Measurements from ENCODE around the gene NOL4L. TPM values are rescaled to one million over a fixed set of nuclear protein-coding genes. Genes with fewer than 3 reads are reported as not detected.
A peak's percentile ranks its signal among the peaks of the same experiment; 100 is the strongest.
"Not testable (repeated sequence)": the region's sequence is repeated elsewhere in the genome, so short reads cannot be mapped to it uniquely, and the experiment has no call there.

The NOL4L gene
- total and polyA plus RNA-seq, 5 experiments from 2014 or later = 10.0 to 66.1 (median 21.5) TPM

GRCh38 chr20:32431457-32431856 lies 153.7 kb downstream of the NOL4L start:
- no peak overlapping the region for H3K4me3 Mint-ChIP-seq
- DNase-seq (no peak), ATAC-seq (no peak)
- no peaks in the 10 kb centered on the region for H3K9me3 Mint-ChIP-seq
- POLR2A ChIA-PET = no interaction called here
- no peaks in the 10 kb centered on the region for H3K27me3 Mint-ChIP-seq
- H3K27ac Mint-ChIP-seq = peak overlapping the region in 3 of 10 donors; percentile 5 to 66 (median 9)
- H3K36me3 Mint-ChIP-seq = peaks cover 4 to 95% (median 27%) of the 10 kb centered on the region in 3 donors
- H3K4me1 Mint-ChIP-seq = peaks cover 0 to 12% (median 8%) of the 10 kb centered on the region in 4 donors

- Mint-ChIP-seq H3K4me1 (peaks cover 4 to 22% (median 14%) of the 10 kb centered on the region in 4 donors), H3K27me3 (no peaks in the 10 kb centered on the region), H3K4me3 (no peak overlapping the region), H3K9me3 (no peaks in the 10 kb centered on the region), H3K27ac (no peak overlapping the region), H3K36me3 (peaks cover 4 to 80% (median 26%) of the 10 kb centered on the region in 3 donors)
- POLR2A ChIA-PET = no interaction called here
- ATAC-seq (no peak), DNase-seq (no peak)
Observed at GRCh38 chr20:32429745-32430360, 155.3 kb downstream of the NOL4L start.

GRCh38 chr20:32429343-32429742 lies 155.8 kb downstream of the NOL4L start:
- Mint-ChIP-seq H3K27ac (peak overlapping the region in 2 of 10 donors; percentile 32 to 89), H3K9me3 (no peaks in the 10 kb centered on the region), H3K27me3 (no peaks in the 10 kb centered on the region), H3K4me3 (no peak overlapping the region), H3K4me1 (peaks cover 6 to 23% (median 14%) of the 10 kb centered on the region in 4 donors), H3K36me3 (peaks cover 4 to 75% (median 26%) of the 10 kb centered on the region in 3 donors)
- DNase-seq (no peak), ATAC-seq (no peak)
- POLR2A ChIA-PET = no interaction called here

GRCh38 chr20:32427996-32428395 lies 157.1 kb downstream of the NOL4L start:
- Mint-ChIP-seq H3K9me3 (no peaks in the 10 kb centered on the region), H3K4me1 (peaks cover 6 to 24% (median 16%) of the 10 kb centered on the region in 4 donors), H3K4me3 (no peak overlapping the region), H3K27ac (peak overlapping the region in 6 of 10 donors; percentile 22 to 75 (median 36)), H3K27me3 (no peaks in the 10 kb centered on the region), H3K36me3 (peaks cover 4 to 64% (median 18%) of the 10 kb centered on the region in 3 donors)
- no peak for DNase-seq
- no peak for ATAC-seq
- POLR2A ChIA-PET = interaction anchor here (1.0 kb wide), 1 partner anchor 61 kb away, joined by 6 read pairs; no protein-coding TSS in a partner anchor

- peaks cover 15 to 34% (median 29%) of the 10 kb centered on the region in 4 donors for H3K4me1 Mint-ChIP-seq
- ATAC-seq (no peak), DNase-seq (no peak)
- H3K36me3 Mint-ChIP-seq = peaks cover 0 to 8% (median 5%) of the 10 kb centered on the region in 3 donors
- H3K27me3 Mint-ChIP-seq = no peaks in the 10 kb centered on the region
- H3K27ac Mint-ChIP-seq = peak overlapping the region in 1 of 10 donors; percentile 13
- peak overlapping the region in 1 of 10 donors; percentile 24 for H3K4me3 Mint-ChIP-seq
- no peaks in the 10 kb centered on the region for H3K9me3 Mint-ChIP-seq
- POLR2A ChIA-PET = no interaction called here
Observed at GRCh38 chr20:32421290-32421689, 163.8 kb downstream of the NOL4L start.

GRCh38 chr20:32418376-32418775 lies 166.8 kb downstream of the NOL4L start:
- peak overlapping the region in 1 of 10 donors; percentile 13 for H3K4me3 Mint-ChIP-seq
- peaks cover 33 to 53% (median 42%) of the 10 kb centered on the region in 4 donors for H3K4me1 Mint-ChIP-seq
- no peaks in the 10 kb centered on the region for H3K9me3 Mint-ChIP-seq
- peak overlapping the region in 4 of 10 donors; percentile 8 to 26 (median 20) for H3K27ac Mint-ChIP-seq
- H3K36me3 Mint-ChIP-seq = peaks cover 0 to 18% (median 7%) of the 10 kb centered on the region in 3 donors
- POLR2A ChIA-PET = interaction anchor here (0.6 to 0.7 kb wide), 2 partner anchors 15 to 92 kb away, joined by 3 to 8 read pairs; no protein-coding TSS in a partner anchor
- DNase-seq = no peak
- no peaks in the 10 kb centered on the region for H3K27me3 Mint-ChIP-seq
- no peak for ATAC-seq

GRCh38 chr20:32416206-32416605 lies 168.9 kb downstream of the NOL4L start:
- no peak for DNase-seq

DNA sequence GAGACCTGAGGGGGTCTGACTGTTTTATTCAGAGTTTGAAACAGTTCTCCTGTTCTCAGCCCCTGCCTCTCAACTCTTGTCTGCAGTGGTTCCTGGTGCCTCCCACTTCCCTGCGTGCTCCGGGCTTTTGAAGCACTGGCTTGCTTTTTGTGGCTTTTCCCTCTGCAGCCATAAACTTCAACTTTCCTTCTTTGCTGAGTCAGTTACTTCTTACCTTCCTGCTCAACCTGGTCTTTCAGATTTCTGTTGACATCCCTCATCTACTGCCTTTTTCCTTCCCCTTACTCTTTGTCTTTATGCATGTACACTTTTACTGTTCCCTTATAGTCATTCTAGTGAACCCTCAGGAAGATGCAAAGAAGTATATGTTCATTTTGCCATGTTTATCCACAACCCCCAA lies 169.6 kb downstream of the NOL4L start:
- Mint-ChIP-seq H3K9me3 (no peaks in the 10 kb centered on the region), H3K27ac (peak overlapping the region; percentile 1 to 58 (median 24)), H3K36me3 (peaks cover 0 to 20% (median 9%) of the 10 kb centered on the region in 3 donors), H3K27me3 (no peaks in the 10 kb centered on the region), H3K4me3 (peak overlapping the region in 7 of 10 donors; percentile 4 to 51 (median 22)), H3K4me1 (peaks cover 38 to 68% (median 56%) of the 10 kb centered on the region in 4 donors)
- POLR2A ChIA-PET = interaction anchor here (1.8 kb wide), 1 partner anchor 57 kb away, joined by 5 read pairs; the partner anchor contains the start of gene ASXL1
- DNase-seq (no peak), ATAC-seq (no peak)

More at GRCh38 chr20:32416206-32416605, 168.9 kb downstream of the NOL4L start:
- peak overlapping the region in 2 of 10 donors; percentile 27 to 54 for H3K4me3 Mint-ChIP-seq
- no peak for ATAC-seq
- peak overlapping the region in 2 of 10 donors; percentile 61 for H3K27ac Mint-ChIP-seq
- POLR2A ChIA-PET = no interaction called here
- H3K36me3 Mint-ChIP-seq = peaks cover 0 to 20% (median 9%) of the 10 kb centered on the region in 3 donors
- H3K9me3 Mint-ChIP-seq = no peaks in the 10 kb centered on the region
- peaks cover 40 to 69% (median 54%) of the 10 kb centered on the region in 4 donors for H3K4me1 Mint-ChIP-seq
- H3K27me3 Mint-ChIP-seq = no peaks in the 10 kb centered on the region

DNA sequence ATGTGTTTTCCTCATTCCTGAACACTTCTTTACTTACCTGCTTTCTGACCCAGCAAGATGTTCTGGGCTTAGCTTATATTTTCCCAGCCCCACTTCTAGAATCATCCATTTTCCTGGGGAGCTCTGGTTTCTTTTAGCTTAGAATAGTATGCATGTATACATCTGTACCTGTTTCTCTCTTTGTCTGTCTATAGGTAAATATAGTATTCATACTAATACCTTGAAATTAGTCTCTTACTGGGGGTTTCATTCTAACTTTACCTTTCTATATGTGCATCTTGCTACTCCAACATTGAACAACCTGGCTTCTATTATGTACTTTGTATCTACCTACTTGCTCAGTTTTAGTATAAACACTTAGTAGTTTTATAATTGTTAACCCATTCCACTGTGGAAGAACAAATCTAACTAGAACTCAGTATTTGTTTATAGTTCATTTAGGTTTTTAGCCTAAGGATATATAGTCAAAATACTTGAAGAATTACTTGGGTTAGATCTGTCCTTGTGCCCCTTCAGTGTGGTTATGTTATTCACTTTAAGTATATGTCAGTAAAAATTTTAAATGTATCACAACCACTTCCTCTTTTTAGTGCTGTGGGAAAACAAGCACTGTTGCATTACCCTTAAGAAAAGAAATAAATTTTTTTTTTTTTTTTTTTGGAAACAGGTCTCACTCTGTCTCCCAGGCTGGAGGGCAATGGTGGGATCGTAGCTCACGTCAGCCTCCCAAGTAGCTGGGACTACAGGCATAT lies 173.0 kb downstream of the NOL4L start:
- Mint-ChIP-seq H3K4me3 (peak overlapping the region in 9 of 10 donors; percentile 12 to 70 (median 54)), H3K4me1 (peaks cover 35 to 78% (median 75%) of the 10 kb centered on the region in 4 donors), H3K36me3 (peaks cover 0 to 17% (median 4%) of the 10 kb centered on the region in 3 donors), H3K27me3 (no peaks in the 10 kb centered on the region), H3K27ac (peak overlapping the region; percentile 6 to 86 (median 52)), H3K9me3 (no peaks in the 10 kb centered on the region)
- ATAC-seq (peak in 1 of 2 donors; percentile 12), DNase-seq (peak in 3 of 10 donors; percentile 16 to 31 (median 27))
- POLR2A ChIA-PET = interaction anchor here (0.6 to 0.8 kb wide), 4 partner anchors 8 to 161 kb away, joined by 3 to 7 read pairs (median 4); no protein-coding TSS in a partner anchor

DNA sequence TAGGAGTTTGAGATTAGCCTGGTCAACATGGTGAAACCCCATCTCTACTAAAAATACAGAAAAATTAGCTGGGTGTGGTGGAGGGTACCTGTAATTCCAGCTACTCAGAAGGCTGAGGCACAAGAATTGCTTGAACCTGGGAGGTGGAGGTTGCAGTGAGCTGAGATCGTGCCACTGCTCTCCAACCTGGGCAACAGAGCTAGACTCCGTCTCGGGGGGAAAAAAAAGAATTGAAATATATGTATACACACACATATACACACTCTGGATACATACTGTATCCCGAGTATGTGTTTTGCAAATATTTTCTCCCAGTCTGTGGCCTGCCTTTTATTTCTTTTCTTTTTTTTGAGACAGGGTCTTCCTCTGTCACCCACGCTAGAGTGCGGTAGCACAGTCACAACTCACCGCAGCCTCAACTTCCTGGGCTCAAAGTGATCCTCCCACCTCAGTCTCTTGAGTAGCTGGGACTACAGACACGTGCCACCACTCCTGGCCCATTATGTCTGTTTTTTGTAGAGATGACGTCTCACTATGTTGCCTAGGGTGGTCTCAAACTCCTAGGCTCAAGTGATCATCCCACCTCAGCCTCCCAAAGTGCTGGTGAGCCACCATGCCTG lies 177.9 kb downstream of the NOL4L start:
- peak overlapping the region; percentile 80 to 98 (median 95) for H3K27ac Mint-ChIP-seq
- H3K4me1 Mint-ChIP-seq = peaks cover 30 to 71% (median 64%) of the 10 kb centered on the region in 4 donors
- peak overlapping the region; percentile 66 to 89 (median 83) for H3K4me3 Mint-ChIP-seq

DNA sequence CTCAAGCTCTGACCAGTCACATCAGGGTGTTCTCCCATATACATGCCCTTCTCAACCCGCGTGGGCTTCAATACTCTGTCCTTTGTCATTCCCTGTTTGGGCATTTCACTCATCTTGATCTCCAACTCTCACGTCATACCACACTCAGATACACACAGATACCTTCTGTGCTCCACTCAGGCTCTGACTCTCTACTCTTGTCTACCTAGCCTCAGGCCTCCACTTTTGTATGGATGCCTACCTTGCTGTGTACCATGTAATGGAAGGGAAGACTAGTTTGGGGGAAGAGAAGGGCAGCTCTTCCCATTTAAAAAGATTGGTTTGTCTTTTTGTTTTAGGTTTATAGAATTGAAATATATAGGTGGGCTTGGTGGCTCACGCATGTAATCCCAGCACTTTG lies 178.4 kb downstream of the NOL4L start:
- Mint-ChIP-seq H3K4me3 (peak overlapping the region; percentile 48 to 89 (median 83)), H3K4me1 (peaks cover 26 to 70% (median 59%) of the 10 kb centered on the region in 4 donors), H3K27me3 (no peaks in the 10 kb centered on the region), H3K9me3 (no peaks in the 10 kb centered on the region), H3K27ac (peak overlapping the region; percentile 80 to 98 (median 95)), H3K36me3 (peaks cover 0 to 13% (median 3%) of the 10 kb centered on the region in 3 donors)
- DNase-seq (no peak), ATAC-seq (no peak)
- POLR2A ChIA-PET = interaction anchor here (0.8 to 5.5 kb wide), 3 partner anchors 10 to 48 kb away, joined by 4 to 23 read pairs (median 7); partner anchors contain the start of gene ASXL1

More for the DNA sequence above, 177.9 kb downstream of the NOL4L start:
- H3K9me3 Mint-ChIP-seq, H3K27me3 Mint-ChIP-seq, H3K36me3 Mint-ChIP-seq: not testable (repeated sequence)
- POLR2A ChIA-PET = interaction anchor here (0.9 to 5.5 kb wide), 3 partner anchors 11 to 103 kb away, joined by 3 to 23 read pairs (median 4); partner anchors contain the start of gene ASXL1
- peak; percentile 32 to 90 (median 74) for DNase-seq
- ATAC-seq = peak; percentile 97 to 99

DNA sequence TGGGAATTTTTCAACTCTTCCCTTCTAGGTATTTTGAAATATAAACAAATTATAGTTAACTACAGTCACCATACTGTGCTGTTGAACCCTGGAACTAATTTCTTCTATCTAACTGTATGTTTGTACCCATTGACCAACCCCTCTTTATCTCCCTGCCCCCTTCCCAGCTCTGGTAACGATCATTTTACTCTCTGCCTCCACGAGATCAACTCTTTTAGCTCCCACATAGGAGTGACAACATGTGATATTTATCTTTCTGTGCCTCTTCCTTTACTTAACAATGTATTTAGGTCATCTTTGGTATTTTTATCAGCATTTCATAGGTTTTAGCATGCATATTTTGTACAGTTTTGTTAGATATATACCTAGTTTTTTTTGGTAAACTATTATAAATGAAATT lies 181.1 kb downstream of the NOL4L start:
- ATAC-seq (no peak), DNase-seq (no peak)
- H3K4me1 Mint-ChIP-seq = peaks cover 40 to 71% (median 67%) of the 10 kb centered on the region in 4 donors
- H3K9me3 Mint-ChIP-seq = no peaks in the 10 kb centered on the region
- POLR2A ChIA-PET = no interaction called here
- peaks cover 0 to 35% (median 17%) of the 10 kb centered on the region in 3 donors for H3K36me3 Mint-ChIP-seq
- no peak overlapping the region for H3K4me3 Mint-ChIP-seq
- H3K27ac Mint-ChIP-seq = peak overlapping the region in 8 of 10 donors; percentile 1 to 45 (median 34)
- no peaks in the 10 kb centered on the region for H3K27me3 Mint-ChIP-seq

Data from naive thymus-derived CD8-positive, alpha-beta T cell (primary cell).